Endodermal cell (in vitro differentiated cells): ENCODE data around the gene COL4A2. TPM values are rescaled to one million over a fixed set of nuclear protein-coding genes. Genes with fewer than 3 reads are reported as not detected.

Source experiments
- DNase-seq: peaks from one replicate; pipeline ENCODE4 v3.0.0-alpha.2; 2017
- H3K27ac ChIP-seq: 2 replicates; pipeline ENCODE4 v1.5.1; 2013; ENCODE audit warnings: mild to moderate bottlenecking, low read depth, low read length, moderate library complexity
- H3K27me3 ChIP-seq: 2 replicates; pipeline ENCODE4 v1.6.1; 2013; ENCODE audit warnings: mild to moderate bottlenecking, low read length, moderate library complexity; ENCODE audit not compliant: insufficient read depth, control insufficient read depth, poor library complexity, severe bottlenecking
- H3K36me3 ChIP-seq: 2 replicates; pipeline ENCODE4 v1.7.0; 2013; ENCODE audit warnings: mild to moderate bottlenecking, low read length, moderate library complexity; ENCODE audit not compliant: control insufficient read depth, insufficient read depth
- H3K4me1 ChIP-seq: one replicate; pipeline ENCODE4 v1.7.0; 2013; ENCODE audit warnings: low read length; ENCODE audit not compliant: control insufficient read depth, insufficient read depth
- H3K4me3 ChIP-seq: 2 replicates; pipeline ENCODE4 v1.5.1; 2013; ENCODE audit warnings: mild to moderate bottlenecking, low read length, moderate library complexity
- H3K9ac ChIP-seq: 2 replicates; pipeline ENCODE4 v1.6.1; 2013; ENCODE audit warnings: mild to moderate bottlenecking, low read length, moderate library complexity; ENCODE audit not compliant: poor library complexity, severe bottlenecking; ENCODE audit errors: extremely low read depth
- H3K9me3 ChIP-seq: 2 replicates; pipeline ENCODE4 v1.6.1; 2013; ENCODE audit warnings: mild to moderate bottlenecking, low read length, moderate library complexity; ENCODE audit not compliant: control insufficient read depth
- H3K27ac Mint-ChIP-seq: 2 replicates; pipeline ENCODE4 v1.8.0; 2020; ENCODE audit warnings: mixed read lengths
- H3K27me3 Mint-ChIP-seq: 2 replicates; pipeline ENCODE4 v1.8.0; 2021; ENCODE audit warnings: mild to moderate bottlenecking, mixed read lengths; ENCODE audit not compliant: insufficient read depth
- H3K36me3 Mint-ChIP-seq: 2 replicates; pipeline ENCODE4 v1.8.0; 2020; ENCODE audit warnings: low read depth, mixed read lengths
- H3K4me1 Mint-ChIP-seq: 2 replicates; pipeline ENCODE4 v1.8.0; 2020; ENCODE audit warnings: mixed read lengths
- H3K4me3 Mint-ChIP-seq: 2 replicates; pipeline ENCODE4 v1.8.0; 2020; ENCODE audit warnings: mild to moderate bottlenecking, moderate library complexity, mixed read lengths
- H3K9me3 Mint-ChIP-seq: 2 replicates; pipeline ENCODE4 v1.8.0; 2020; ENCODE audit warnings: mild to moderate bottlenecking, mixed read lengths
- WGBS, 2 experiments: methylation state at CpG; one replicate each; pipeline versions ENCODE4 v1.1.5 to v1.1.7; 2013; ENCODE audit warnings: missing lambda C conversion rate in 2 of 2, mixed read lengths in 1 of 2; ENCODE audit not compliant: insufficient coverage in 1 of 2, insufficient read length in 1 of 2; 5-methylcytosine and 5-hydroxymethylcytosine counted together
- total RNA-seq, 2 donors: library from RNA; stranded (reverse); fragmentation: NEBNext Ultra II Directional in 1 of 2; extraction: Animal tissue kit (Norgen Biotek cat#: 25700) in 1 of 2; gene quantifications; 2 replicates in 1 of 2; 3 replicates in 1 of 2; pipeline ENCODE4 v1.2.1, GENCODE V29; 2021
- TF ChIP-seq, protein P1 (sequence below): fragments of 200-600 bp; sonication (generic); conservative IDR thresholded peaks from 2 replicates; pipeline ENCODE4 v1.5.0; 2021; ENCODE audit warnings: antibody characterized with exemption, mild to moderate bottlenecking

COL4A2 gene
- total RNA-seq, 2 donors from 2014 or later, result 388 to 398 TPM

DNA sequence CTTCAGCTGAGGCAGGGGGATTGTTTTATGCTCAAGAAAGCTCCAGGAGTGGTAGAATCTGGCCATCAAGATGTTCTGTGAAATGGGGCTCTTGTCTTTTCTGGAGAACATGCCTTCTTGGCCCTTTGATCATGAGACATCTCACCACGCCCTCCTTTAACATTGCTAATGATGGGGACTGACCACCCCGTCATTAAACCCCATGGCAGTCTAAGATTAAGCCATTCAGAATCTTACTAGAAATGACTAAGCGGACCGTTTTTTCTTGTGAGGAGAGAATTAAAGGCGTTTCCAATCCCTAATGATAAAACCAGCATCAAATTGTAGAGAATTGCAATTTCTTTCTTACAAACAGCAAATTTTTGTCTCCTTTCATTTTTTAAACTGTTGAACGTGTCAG, 89.4 kb downstream of the COL4A2 start:
- no peak for DNase-seq
- Histone ChIP-seq H3K4me3 (no peak overlapping the region), H3K9me3 (peaks cover 3% of the 10 kb centered on the region), H3K27me3 (no peaks in the 10 kb centered on the region), H3K36me3 (peaks cover 52% of the 10 kb centered on the region), H3K9ac (no peak overlapping the region), H3K4me1 (peaks cover 4% of the 10 kb centered on the region), H3K27ac (no peak overlapping the region)
- 66 to 100% methylated on average over 1 to 6 of the region's 6 CpGs for WGBS, 2 experiments
- H3K9me3 Mint-ChIP-seq, result no peaks in the 10 kb centered on the region
- peaks cover 46% of the 10 kb centered on the region for H3K36me3 Mint-ChIP-seq
- TF ChIP-seq, protein P1, sequence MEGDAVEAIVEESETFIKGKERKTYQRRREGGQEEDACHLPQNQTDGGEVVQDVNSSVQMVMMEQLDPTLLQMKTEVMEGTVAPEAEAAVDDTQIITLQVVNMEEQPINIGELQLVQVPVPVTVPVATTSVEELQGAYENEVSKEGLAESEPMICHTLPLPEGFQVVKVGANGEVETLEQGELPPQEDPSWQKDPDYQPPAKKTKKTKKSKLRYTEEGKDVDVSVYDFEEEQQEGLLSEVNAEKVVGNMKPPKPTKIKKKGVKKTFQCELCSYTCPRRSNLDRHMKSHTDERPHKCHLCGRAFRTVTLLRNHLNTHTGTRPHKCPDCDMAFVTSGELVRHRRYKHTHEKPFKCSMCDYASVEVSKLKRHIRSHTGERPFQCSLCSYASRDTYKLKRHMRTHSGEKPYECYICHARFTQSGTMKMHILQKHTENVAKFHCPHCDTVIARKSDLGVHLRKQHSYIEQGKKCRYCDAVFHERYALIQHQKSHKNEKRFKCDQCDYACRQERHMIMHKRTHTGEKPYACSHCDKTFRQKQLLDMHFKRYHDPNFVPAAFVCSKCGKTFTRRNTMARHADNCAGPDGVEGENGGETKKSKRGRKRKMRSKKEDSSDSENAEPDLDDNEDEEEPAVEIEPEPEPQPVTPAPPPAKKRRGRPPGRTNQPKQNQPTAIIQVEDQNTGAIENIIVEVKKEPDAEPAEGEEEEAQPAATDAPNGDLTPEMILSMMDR, result no peak
- peaks cover 35% of the 10 kb centered on the region for H3K4me1 Mint-ChIP-seq
- H3K4me3 Mint-ChIP-seq, result no peak overlapping the region
- H3K27ac Mint-ChIP-seq, result no peak overlapping the region
- no peaks in the 10 kb centered on the region for H3K27me3 Mint-ChIP-seq

DNA sequence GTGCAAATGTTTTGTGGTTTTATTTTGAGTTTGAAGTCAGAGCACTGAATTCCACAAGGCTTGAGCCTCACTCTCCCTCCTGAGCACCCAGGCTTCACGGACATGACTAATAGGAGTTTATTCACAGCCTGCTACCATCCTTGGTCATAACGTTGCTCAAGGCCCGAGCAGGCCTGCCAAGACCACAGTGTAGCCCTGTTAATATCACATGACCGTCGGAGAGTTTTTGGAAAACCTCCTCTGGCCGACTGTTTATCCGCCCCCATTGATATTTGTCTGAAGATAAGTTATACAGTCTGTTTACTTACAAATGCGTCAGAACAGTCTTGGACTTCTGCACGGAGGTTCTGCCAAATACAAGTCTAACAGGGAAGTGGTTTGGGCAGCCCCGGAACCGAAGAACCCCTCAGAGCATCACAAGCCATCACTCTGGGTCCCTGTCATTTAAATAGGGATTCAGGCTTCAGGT, 89.9 kb downstream of the COL4A2 start:
- Mint-ChIP-seq H3K27ac (no peak overlapping the region), H3K4me1 (peaks cover 34% of the 10 kb centered on the region), H3K27me3 (no peaks in the 10 kb centered on the region), H3K9me3 (no peaks in the 10 kb centered on the region), H3K36me3 (peaks cover 46% of the 10 kb centered on the region), H3K4me3 (no peak overlapping the region)
- TF ChIP-seq, protein P1, result no peak
- no peak overlapping the region for H3K4me3 ChIP-seq
- H3K9ac ChIP-seq, result no peak overlapping the region
- no peak overlapping the region for H3K27ac ChIP-seq
- H3K36me3 ChIP-seq, result peaks cover 52% of the 10 kb centered on the region
- H3K27me3 ChIP-seq, result no peaks in the 10 kb centered on the region
- WGBS, 2 experiments, result 93 to 98% methylated on average over 6 to 11 of the region's 11 CpGs
- no peak for DNase-seq
- H3K9me3 ChIP-seq, result no peaks in the 10 kb centered on the region
- H3K4me1 ChIP-seq, result peaks cover 8% of the 10 kb centered on the region

DNA sequence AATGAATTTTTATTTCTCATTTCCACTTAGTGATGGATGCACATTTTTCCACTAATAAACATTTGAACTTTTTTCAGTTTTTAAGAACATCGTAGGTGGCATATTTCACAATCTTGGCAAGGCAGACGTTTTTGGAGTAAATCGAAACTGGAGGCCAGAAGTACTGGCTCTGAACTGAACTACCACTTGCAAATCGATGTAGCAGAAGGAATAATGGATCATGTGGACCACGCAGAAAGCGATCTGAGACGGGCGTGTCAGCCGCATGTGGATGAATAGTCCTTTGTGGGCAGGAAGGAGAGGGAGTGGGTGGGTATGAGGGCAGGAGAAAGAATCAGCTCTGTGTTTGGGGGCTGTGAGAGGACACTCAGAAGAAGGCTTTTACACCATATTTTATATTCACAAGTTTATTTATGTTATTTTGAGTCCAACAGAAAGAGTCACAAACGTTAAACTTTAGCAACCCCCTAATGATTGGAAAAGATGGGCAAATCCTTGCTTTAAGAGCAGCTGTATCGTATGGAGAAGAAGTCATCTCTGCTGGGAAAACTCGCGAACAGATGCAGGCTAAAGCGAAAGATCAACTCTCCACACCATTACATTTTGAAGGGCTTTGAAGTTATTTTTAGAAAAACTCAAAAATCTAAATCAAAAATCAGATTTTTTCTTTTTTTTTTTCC, 90.5 kb downstream of the COL4A2 start:
- H3K9me3 ChIP-seq, result no peaks in the 10 kb centered on the region
- Mint-ChIP-seq H3K9me3 (no peaks in the 10 kb centered on the region), H3K27ac (no peak overlapping the region), H3K4me1 (peaks cover 30% of the 10 kb centered on the region), H3K4me3 (no peak overlapping the region), H3K27me3 (no peaks in the 10 kb centered on the region), H3K36me3 (peaks cover 46% of the 10 kb centered on the region)
- no peak overlapping the region for H3K4me3 ChIP-seq
- no peak for DNase-seq
- peaks cover 52% of the 10 kb centered on the region for H3K36me3 ChIP-seq
- WGBS, 2 experiments, result 96 to 97% methylated on average over 12 to 14 of the region's 14 CpGs
- TF ChIP-seq, protein P1, result no peak
- no peaks in the 10 kb centered on the region for H3K27me3 ChIP-seq
- no peak overlapping the region for H3K9ac ChIP-seq
- H3K27ac ChIP-seq, result no peak overlapping the region
- H3K4me1 ChIP-seq, result peaks cover 8% of the 10 kb centered on the region
